Epithelial cell of alveolus of lung (primary cell): ENCODE results near the gene RNF125. TPM values are rescaled to one million over a fixed set of nuclear protein-coding genes. Genes with fewer than 3 reads are reported as not detected.

ENCODE experiments used
- total RNA-seq: library from RNA; depleted of rRNA; stranded (reverse); fragments of >200 nt; gene quantifications from 2 replicates; pipeline ENCODE4 v1.2.1, GENCODE V29; 2015

RNF125 gene
- 0.56 and 0.65 TPM in 2 replicates for total RNA-seq

GRCh38 chr18:32018331-32019250, at the start of gene RNF125:
Gene RNF125 (plus strand): TSS chr18:32018825. CDS start chr18:32018864, 39 bp downstream.

DNA sequence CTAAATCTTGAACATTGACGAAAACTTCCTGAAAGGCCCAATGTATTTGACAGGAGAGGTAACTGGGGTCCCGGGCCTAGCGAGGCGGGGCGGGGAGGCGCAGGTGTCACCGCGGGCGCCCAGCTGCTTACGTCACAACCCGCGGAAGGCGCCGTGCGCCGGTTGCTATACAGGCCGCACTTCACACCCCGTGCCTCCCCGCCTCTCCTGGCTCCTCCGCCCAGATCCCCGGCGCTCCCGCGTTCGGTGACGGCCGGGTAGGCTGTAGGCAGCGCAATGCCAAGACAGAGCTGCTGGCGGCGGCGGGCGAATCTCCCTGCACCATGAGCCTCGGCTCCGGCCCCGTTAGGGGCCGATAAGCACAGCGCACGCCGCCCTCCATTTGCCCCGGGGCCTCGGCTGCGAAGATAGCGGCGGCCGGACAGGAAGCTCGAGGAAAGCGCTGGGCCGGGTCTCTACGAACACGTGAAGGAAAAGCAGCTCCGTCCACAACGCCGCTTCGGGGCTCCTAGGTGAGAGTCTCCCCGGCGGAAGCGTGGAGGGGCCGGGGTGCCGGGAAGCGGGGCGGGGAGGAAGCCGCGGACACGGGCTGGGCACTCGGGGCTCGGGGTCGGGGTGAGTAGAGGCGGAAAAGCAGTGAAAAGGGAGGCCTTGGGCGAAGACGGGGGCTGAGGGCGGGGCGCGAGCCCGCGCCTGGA, 73.2 kb downstream of the RNF125 start, which contains the start of gene RNF138:
TSS of gene RNF138 (plus strand) at position 151 of the 698 bp plus-strand sequence. CDS start 903 bp downstream, outside the sequence.

Other genes with a start within 250 kb of the RNF125 start
- 17.3 and 20.9 TPM in 2 replicates for gene TRAPPC8, start 75.7 kb upstream of the RNF125 start, total RNA-seq
- gene RNF138, start 73.0 kb downstream of the RNF125 start, total RNA-seq: 14.0 and 29.9 TPM in 2 replicates
- not detected in 2 replicates for gene MEP1B, start 171.2 kb downstream of the RNF125 start, total RNA-seq